Naive B cell (primary cell): ENCODE data around the gene CTNS. TPM values are rescaled to one million over a fixed set of nuclear protein-coding genes. Genes with fewer than 3 reads are reported as not detected.
A peak's percentile ranks its signal among the peaks of the same experiment; 100 is the strongest.

Experiments
- ATAC-seq, 2 donors: fragments of 150-1000 bp; cut with Tn5 transposase; 2 replicates each; pipeline ENCODE4 v1.10.0; 2021; ENCODE audit warnings: low read depth in 2 of 2, mild to moderate bottlenecking in 2 of 2, moderate library complexity in 2 of 2
- DNase-seq: peaks from one replicate; pipeline ENCODE4 v3.0.0; 2022
- H3K27ac Mint-ChIP-seq, 6 donors: one replicate each; pipeline ENCODE4 v1.8.0; 2020 to 2022; ENCODE audit warnings: mild to moderate bottlenecking in 6 of 6, mixed read lengths in 6 of 6, moderate library complexity in 5 of 6, inconsistent platforms in 2 of 6
- H3K27me3 Mint-ChIP-seq, 3 donors: one replicate each; pipeline ENCODE4 v1.8.0; 2021 to 2022; ENCODE audit warnings: mixed read lengths in 3 of 3, mild to moderate bottlenecking in 1 of 3
- H3K36me3 Mint-ChIP-seq, 2 donors: one replicate each; pipeline ENCODE4 v1.8.0; 2020 to 2022; ENCODE audit warnings: mixed read lengths in 2 of 2, inconsistent platforms in 1 of 2, mild to moderate bottlenecking in 1 of 2
- H3K4me1 Mint-ChIP-seq, 3 donors: one replicate each; pipeline ENCODE4 v1.8.0; 2020 to 2022; ENCODE audit warnings: mixed read lengths in 3 of 3, inconsistent platforms in 1 of 3, mild to moderate bottlenecking in 1 of 3, moderate library complexity in 1 of 3
- H3K4me3 Mint-ChIP-seq, 8 donors: one replicate each; pipeline ENCODE4 v1.8.0; 2020 to 2022; ENCODE audit warnings: mild to moderate bottlenecking in 8 of 8, mixed read lengths in 8 of 8, moderate library complexity in 8 of 8, inconsistent platforms in 2 of 8
- H3K9me3 Mint-ChIP-seq, 7 donors: one replicate each; pipeline ENCODE4 v1.8.0; 2020 to 2022; ENCODE audit warnings: mixed read lengths in 7 of 7, mild to moderate bottlenecking in 5 of 7, inconsistent platforms in 2 of 7, moderate library complexity in 1 of 7
- polyA plus RNA-seq, 6 donors: library from polyadenylated mRNA; unstranded; fragments of 300-500 nt; fragmentation: Illumina TruSeq; gene quantifications; one replicate each; pipeline ENCODE4 v1.2.3, GENCODE V29; 2021; ENCODE audit warnings: low read depth in 6 of 6

Gene CTNS
- 10 to 100 TPM in 3 of 6 donors, 1 to 10 TPM in 3; 9.2 to 14.5 (median 10.2) TPM for polyA plus RNA-seq

- H3K36me3 Mint-ChIP-seq, result no peaks in the 10 kb centered on the region
These were observed at the start of gene CTNS, which contains the start of gene SHPK for GRCh38 chr17:3636154-3636907. Gene CTNS (plus strand): TSS chr17:3636760. CDS start chr17:3640207, 3,447 bp downstream. Gene SHPK (minus strand): TSS chr17:3636250. CDS start chr17:3636219, 31 bp downstream.

GRCh38 chr17:3589784-3590183 lies 46.8 kb upstream of the CTNS start:
- Mint-ChIP-seq H3K9me3 (peaks cover 0 to 3% (median 0%) of the 10 kb centered on the region in 7 donors), H3K4me1 (peaks cover 7 to 14% (median 12%) of the 10 kb centered on the region in 3 donors), H3K27me3 (no peaks in the 10 kb centered on the region), H3K27ac (no peak overlapping the region), H3K36me3 (peaks cover 9 to 15% of the 10 kb centered on the region in 2 donors), H3K4me3 (no peak overlapping the region)
- DNase-seq (no peak), ATAC-seq (no peak)

More at GRCh38 chr17:3636154-3636907, at the start of gene CTNS, which contains the start of gene SHPK:
- no peaks in the 10 kb centered on the region for H3K9me3 Mint-ChIP-seq
- peak within 1 kb of the TSS; percentile 91 to 100 (median 98) for H3K4me3 Mint-ChIP-seq
- peak; percentile 95 to 97 for ATAC-seq
- no peaks in the 10 kb centered on the region for H3K27me3 Mint-ChIP-seq
- peaks cover 21 to 35% (median 33%) of the 10 kb centered on the region in 3 donors for H3K4me1 Mint-ChIP-seq
- peak within 1 kb of the TSS; percentile 98 to 100 (median 99) for H3K27ac Mint-ChIP-seq
- peak; percentile 95 for DNase-seq

GRCh38 chr17:3590231-3590630 lies 46.3 kb upstream of the CTNS start:
- ATAC-seq (peak in 1 of 2 donors; percentile 20), DNase-seq (no peak)
- peaks cover 7 to 14% (median 12%) of the 10 kb centered on the region in 3 donors for H3K4me1 Mint-ChIP-seq
- no peaks in the 10 kb centered on the region for H3K27me3 Mint-ChIP-seq
- H3K27ac Mint-ChIP-seq, result peak overlapping the region in 3 of 6 donors; percentile 4 to 83 (median 30)
- no peak overlapping the region for H3K4me3 Mint-ChIP-seq
- H3K9me3 Mint-ChIP-seq, result peaks cover 0 to 3% (median 0%) of the 10 kb centered on the region in 7 donors
- H3K36me3 Mint-ChIP-seq, result peaks cover 9 to 15% of the 10 kb centered on the region in 2 donors

GRCh38 chr17:3590768-3591167 lies 45.8 kb upstream of the CTNS start:
- Mint-ChIP-seq H3K4me1 (peaks cover 7 to 14% (median 12%) of the 10 kb centered on the region in 3 donors), H3K9me3 (peaks cover 0 to 3% (median 0%) of the 10 kb centered on the region in 7 donors), H3K36me3 (peaks cover 9 to 15% of the 10 kb centered on the region in 2 donors), H3K27ac (no peak overlapping the region), H3K4me3 (no peak overlapping the region), H3K27me3 (no peaks in the 10 kb centered on the region)
- no peak for DNase-seq
- ATAC-seq, result no peak

- ATAC-seq, result no peak
- Mint-ChIP-seq H3K27ac (no peak overlapping the region), H3K27me3 (no peaks in the 10 kb centered on the region), H3K4me1 (peaks cover 7 to 14% (median 12%) of the 10 kb centered on the region in 3 donors), H3K36me3 (peaks cover 9 to 15% of the 10 kb centered on the region in 2 donors), H3K4me3 (no peak overlapping the region), H3K9me3 (peaks cover 0 to 3% (median 0%) of the 10 kb centered on the region in 7 donors)
- DNase-seq, result no peak
These were observed 44.2 kb upstream of the CTNS start for GRCh38 chr17:3592216-3592860.

- Mint-ChIP-seq H3K9me3 (peaks cover 0 to 3% (median 0%) of the 10 kb centered on the region in 7 donors), H3K27ac (peak overlapping the region in 1 of 6 donors; percentile 68), H3K27me3 (no peaks in the 10 kb centered on the region), H3K4me1 (peaks cover 7 to 14% (median 12%) of the 10 kb centered on the region in 3 donors), H3K4me3 (no peak overlapping the region), H3K36me3 (peaks cover 9 to 15% of the 10 kb centered on the region in 2 donors)
- ATAC-seq (no peak), DNase-seq (no peak)
These were observed 43.2 kb upstream of the CTNS start for GRCh38 chr17:3593384-3593783.

- H3K27me3 Mint-ChIP-seq, result no peaks in the 10 kb centered on the region
- peaks cover 9 to 15% of the 10 kb centered on the region in 2 donors for H3K36me3 Mint-ChIP-seq
- no peak for DNase-seq
- H3K4me1 Mint-ChIP-seq, result peaks cover 7 to 14% (median 12%) of the 10 kb centered on the region in 3 donors
- peaks cover 0 to 3% (median 0%) of the 10 kb centered on the region in 7 donors for H3K9me3 Mint-ChIP-seq
- H3K27ac Mint-ChIP-seq, result no peak overlapping the region
- no peak overlapping the region for H3K4me3 Mint-ChIP-seq
- no peak for ATAC-seq
These were observed 42.3 kb upstream of the CTNS start for GRCh38 chr17:3594051-3594800.

- ATAC-seq (no peak), DNase-seq (no peak)
- H3K27me3 Mint-ChIP-seq, result no peaks in the 10 kb centered on the region
- H3K9me3 Mint-ChIP-seq, result no peaks in the 10 kb centered on the region
- no peak overlapping the region for H3K27ac Mint-ChIP-seq
- H3K4me1 Mint-ChIP-seq, result peaks cover 7 to 9% (median 8%) of the 10 kb centered on the region in 3 donors
- H3K36me3 Mint-ChIP-seq, result peaks cover 2 to 7% of the 10 kb centered on the region in 2 donors
- no peak overlapping the region for H3K4me3 Mint-ChIP-seq
These were observed 41.6 kb upstream of the CTNS start for GRCh38 chr17:3594976-3595375.

- Mint-ChIP-seq H3K27me3 (no peaks in the 10 kb centered on the region), H3K9me3 (no peaks in the 10 kb centered on the region), H3K4me3 (no peak overlapping the region), H3K36me3 (no peaks in the 10 kb centered on the region), H3K4me1 (no peaks in the 10 kb centered on the region), H3K27ac (no peak overlapping the region)
- ATAC-seq (no peak), DNase-seq (no peak)
These were observed 39.6 kb upstream of the CTNS start for GRCh38 chr17:3596804-3597464.

- DNase-seq (no peak), ATAC-seq (no peak)
- H3K36me3 Mint-ChIP-seq, result no peaks in the 10 kb centered on the region
- H3K4me3 Mint-ChIP-seq, result no peak overlapping the region
- no peaks in the 10 kb centered on the region for H3K4me1 Mint-ChIP-seq
- H3K9me3 Mint-ChIP-seq, result no peaks in the 10 kb centered on the region
- H3K27me3 Mint-ChIP-seq, result no peaks in the 10 kb centered on the region
- H3K27ac Mint-ChIP-seq, result no peak overlapping the region
These were observed 38.5 kb upstream of the CTNS start for GRCh38 chr17:3598078-3598477.

GRCh38 chr17:3600529-3601205 lies 35.9 kb upstream of the CTNS start:
- Mint-ChIP-seq H3K36me3 (no peaks in the 10 kb centered on the region), H3K9me3 (no peaks in the 10 kb centered on the region), H3K27ac (peak overlapping the region in 1 of 6 donors; percentile 69), H3K4me3 (no peak overlapping the region), H3K4me1 (no peaks in the 10 kb centered on the region), H3K27me3 (no peaks in the 10 kb centered on the region)
- no peak for ATAC-seq
- no peak for DNase-seq

GRCh38 chr17:3602499-3602898 lies 34.1 kb upstream of the CTNS start:
- H3K27ac Mint-ChIP-seq, result no peak overlapping the region
- ATAC-seq (peak in 1 of 2 donors; percentile 30), DNase-seq (peak; percentile 1)
- no peak overlapping the region for H3K4me3 Mint-ChIP-seq
- H3K36me3 Mint-ChIP-seq, result no peaks in the 10 kb centered on the region
- H3K27me3 Mint-ChIP-seq, result no peaks in the 10 kb centered on the region
- H3K4me1 Mint-ChIP-seq, result no peaks in the 10 kb centered on the region
- no peaks in the 10 kb centered on the region for H3K9me3 Mint-ChIP-seq
